HCT116 (cell line): ENCODE data around the gene STK24.

Experiments used
- ATF3 ChIP-seq: IDR thresholded peaks from 2 replicates; pipeline ENCODE4 v1.6.1; 2012
- POLR2A ChIP-seq: IDR thresholded peaks from 2 replicates; pipeline ENCODE4 v1.7.0; 2011; ENCODE audit warnings: borderline replicate concordance; ENCODE audit not compliant: insufficient read depth, insufficient read length; ENCODE audit errors: extremely low read depth
- POLR2AphosphoS5 ChIP-seq: IDR thresholded peaks from 2 replicates; pipeline ENCODE4 v1.6.1; 2011; ENCODE audit warnings: mild to moderate bottlenecking, low read depth, low read length, moderate library complexity
- TF ChIP-seq, protein P1 (sequence below), 3 experiments: fragments of 200-600 bp in 1 of 3; sonication (generic) in 1 of 3; IDR thresholded peaks in 2 of 3; conservative IDR thresholded peaks in 1 of 3; 2 replicates each; pipeline ENCODE4 v1.5.1; 2012 to 2017; ENCODE audit warnings: low read depth in 2 of 3, low read length in 2 of 3, antibody characterized with exemption in 1 of 3, borderline replicate concordance in 1 of 3, control low read depth in 1 of 3, mild to moderate bottlenecking in 1 of 3, mixed read lengths in 1 of 3, mixed run types in 1 of 3, moderate library complexity in 1 of 3; ENCODE audit not compliant: insufficient read depth in 1 of 3
- TF ChIP-seq, protein P2 (sequence below): IDR thresholded peaks from 2 replicates; pipeline ENCODE4 v1.6.1; 2012; ENCODE audit warnings: low read depth

DNA sequence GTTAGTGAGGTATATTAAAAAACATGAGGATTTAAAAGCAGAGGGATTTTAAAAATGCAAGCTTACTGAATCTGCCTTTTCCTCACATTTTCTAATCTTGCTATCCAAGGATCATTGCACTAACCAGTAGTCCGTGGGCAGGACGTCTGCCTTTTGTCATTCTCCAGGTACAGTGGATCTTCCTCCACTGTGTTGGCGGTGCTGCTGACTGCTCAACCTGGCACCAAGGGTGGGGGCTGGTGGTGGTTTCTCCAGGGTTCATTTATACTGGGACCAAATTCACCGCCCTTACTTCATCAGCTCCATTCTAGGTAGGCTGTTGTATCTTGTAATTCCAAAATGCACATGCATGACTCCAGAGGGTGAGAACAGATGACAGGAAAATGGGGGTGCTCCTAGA is 169.3 kb downstream of the STK24 start:
- TF ChIP-seq, protein P1, sequence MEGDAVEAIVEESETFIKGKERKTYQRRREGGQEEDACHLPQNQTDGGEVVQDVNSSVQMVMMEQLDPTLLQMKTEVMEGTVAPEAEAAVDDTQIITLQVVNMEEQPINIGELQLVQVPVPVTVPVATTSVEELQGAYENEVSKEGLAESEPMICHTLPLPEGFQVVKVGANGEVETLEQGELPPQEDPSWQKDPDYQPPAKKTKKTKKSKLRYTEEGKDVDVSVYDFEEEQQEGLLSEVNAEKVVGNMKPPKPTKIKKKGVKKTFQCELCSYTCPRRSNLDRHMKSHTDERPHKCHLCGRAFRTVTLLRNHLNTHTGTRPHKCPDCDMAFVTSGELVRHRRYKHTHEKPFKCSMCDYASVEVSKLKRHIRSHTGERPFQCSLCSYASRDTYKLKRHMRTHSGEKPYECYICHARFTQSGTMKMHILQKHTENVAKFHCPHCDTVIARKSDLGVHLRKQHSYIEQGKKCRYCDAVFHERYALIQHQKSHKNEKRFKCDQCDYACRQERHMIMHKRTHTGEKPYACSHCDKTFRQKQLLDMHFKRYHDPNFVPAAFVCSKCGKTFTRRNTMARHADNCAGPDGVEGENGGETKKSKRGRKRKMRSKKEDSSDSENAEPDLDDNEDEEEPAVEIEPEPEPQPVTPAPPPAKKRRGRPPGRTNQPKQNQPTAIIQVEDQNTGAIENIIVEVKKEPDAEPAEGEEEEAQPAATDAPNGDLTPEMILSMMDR (IDR thresholded peaks at IDR 0.05 in 2 of 3, conservative IDR thresholded peaks at IDR 0.05 in 1 of 3; ENCODE audit: borderline replicate concordance in 1 of 3, insufficient read depth in 1 of 3, low read depth in 2 of 3, low read length in 2 of 3) = no peak
- no peak for TF ChIP-seq POLR2AphosphoS5
- TF ChIP-seq ATF3 = no peak
- no peak for TF ChIP-seq POLR2A
- TF ChIP-seq, protein P2, sequence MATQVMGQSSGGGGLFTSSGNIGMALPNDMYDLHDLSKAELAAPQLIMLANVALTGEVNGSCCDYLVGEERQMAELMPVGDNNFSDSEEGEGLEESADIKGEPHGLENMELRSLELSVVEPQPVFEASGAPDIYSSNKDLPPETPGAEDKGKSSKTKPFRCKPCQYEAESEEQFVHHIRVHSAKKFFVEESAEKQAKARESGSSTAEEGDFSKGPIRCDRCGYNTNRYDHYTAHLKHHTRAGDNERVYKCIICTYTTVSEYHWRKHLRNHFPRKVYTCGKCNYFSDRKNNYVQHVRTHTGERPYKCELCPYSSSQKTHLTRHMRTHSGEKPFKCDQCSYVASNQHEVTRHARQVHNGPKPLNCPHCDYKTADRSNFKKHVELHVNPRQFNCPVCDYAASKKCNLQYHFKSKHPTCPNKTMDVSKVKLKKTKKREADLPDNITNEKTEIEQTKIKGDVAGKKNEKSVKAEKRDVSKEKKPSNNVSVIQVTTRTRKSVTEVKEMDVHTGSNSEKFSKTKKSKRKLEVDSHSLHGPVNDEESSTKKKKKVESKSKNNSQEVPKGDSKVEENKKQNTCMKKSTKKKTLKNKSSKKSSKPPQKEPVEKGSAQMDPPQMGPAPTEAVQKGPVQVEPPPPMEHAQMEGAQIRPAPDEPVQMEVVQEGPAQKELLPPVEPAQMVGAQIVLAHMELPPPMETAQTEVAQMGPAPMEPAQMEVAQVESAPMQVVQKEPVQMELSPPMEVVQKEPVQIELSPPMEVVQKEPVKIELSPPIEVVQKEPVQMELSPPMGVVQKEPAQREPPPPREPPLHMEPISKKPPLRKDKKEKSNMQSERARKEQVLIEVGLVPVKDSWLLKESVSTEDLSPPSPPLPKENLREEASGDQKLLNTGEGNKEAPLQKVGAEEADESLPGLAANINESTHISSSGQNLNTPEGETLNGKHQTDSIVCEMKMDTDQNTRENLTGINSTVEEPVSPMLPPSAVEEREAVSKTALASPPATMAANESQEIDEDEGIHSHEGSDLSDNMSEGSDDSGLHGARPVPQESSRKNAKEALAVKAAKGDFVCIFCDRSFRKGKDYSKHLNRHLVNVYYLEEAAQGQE = no peak
